Measurements from ENCODE around the gene TNKS2.

DNA sequence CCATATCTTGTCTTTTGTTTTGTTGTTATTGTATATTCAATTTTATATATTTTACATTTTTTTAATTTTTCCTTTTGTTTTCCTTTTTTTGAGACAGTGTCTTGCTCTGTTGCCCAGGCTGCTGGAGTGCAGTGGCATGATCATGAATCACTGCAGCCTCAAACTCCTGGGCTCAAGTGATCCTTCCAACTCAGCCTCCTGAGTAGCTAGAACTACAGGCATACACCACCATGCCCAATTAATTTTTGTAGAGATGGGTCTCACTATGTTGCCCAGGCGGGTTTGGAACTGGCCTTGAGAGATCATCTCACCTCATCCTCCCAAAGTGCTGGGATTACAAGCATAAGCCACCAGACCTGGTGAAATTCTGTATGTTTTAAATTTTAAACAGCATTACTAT is 25.4 kb upstream of the TNKS2 start:
- TF ChIP-seq, protein P1, sequence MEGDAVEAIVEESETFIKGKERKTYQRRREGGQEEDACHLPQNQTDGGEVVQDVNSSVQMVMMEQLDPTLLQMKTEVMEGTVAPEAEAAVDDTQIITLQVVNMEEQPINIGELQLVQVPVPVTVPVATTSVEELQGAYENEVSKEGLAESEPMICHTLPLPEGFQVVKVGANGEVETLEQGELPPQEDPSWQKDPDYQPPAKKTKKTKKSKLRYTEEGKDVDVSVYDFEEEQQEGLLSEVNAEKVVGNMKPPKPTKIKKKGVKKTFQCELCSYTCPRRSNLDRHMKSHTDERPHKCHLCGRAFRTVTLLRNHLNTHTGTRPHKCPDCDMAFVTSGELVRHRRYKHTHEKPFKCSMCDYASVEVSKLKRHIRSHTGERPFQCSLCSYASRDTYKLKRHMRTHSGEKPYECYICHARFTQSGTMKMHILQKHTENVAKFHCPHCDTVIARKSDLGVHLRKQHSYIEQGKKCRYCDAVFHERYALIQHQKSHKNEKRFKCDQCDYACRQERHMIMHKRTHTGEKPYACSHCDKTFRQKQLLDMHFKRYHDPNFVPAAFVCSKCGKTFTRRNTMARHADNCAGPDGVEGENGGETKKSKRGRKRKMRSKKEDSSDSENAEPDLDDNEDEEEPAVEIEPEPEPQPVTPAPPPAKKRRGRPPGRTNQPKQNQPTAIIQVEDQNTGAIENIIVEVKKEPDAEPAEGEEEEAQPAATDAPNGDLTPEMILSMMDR (conservative IDR thresholded peaks at IDR 0.05), result no peak
- TF ChIP-seq ZFX (IDR thresholded peaks at IDR 0.05), result no peak

Data from C4-2B (cell line).